ENCODE measurements around the gene NR3C2.

The NR3C2 gene

GRCh38 chr4:148275266-148275665 is 166.9 kb downstream of the NR3C2 start:
- Histone ChIP-seq H3K4me3 (ENCODE audit: low read depth in 1 of 2, low read length in 2 of 2) (no peak overlapping the region), H3K27me3 (ENCODE audit: control insufficient read depth in 1 of 2, insufficient read depth in 2 of 2, low read length in 2 of 2) (no peaks in the 10 kb centered on the region), H3K9me3 (ENCODE audit: low read length) (no peaks in the 10 kb centered on the region), H3K27ac (ENCODE audit: low read depth, low read length) (no peak overlapping the region), H3K4me1 (ENCODE audit: insufficient read depth, low read length) (peaks cover 9% of the 10 kb centered on the region), H3K36me3 (ENCODE audit: insufficient read depth, low read length) (no peaks in the 10 kb centered on the region), H3K9ac (ENCODE audit: low read length) (no peak overlapping the region)

- Histone ChIP-seq H3K4me1 (ENCODE audit: insufficient read depth, low read length) (peaks cover 9% of the 10 kb centered on the region), H3K36me3 (ENCODE audit: insufficient read depth, low read length) (no peaks in the 10 kb centered on the region), H3K4me3 (ENCODE audit: low read depth in 1 of 2, low read length in 2 of 2) (no peak overlapping the region), H3K27me3 (ENCODE audit: control insufficient read depth in 1 of 2, insufficient read depth in 2 of 2, low read length in 2 of 2) (no peaks in the 10 kb centered on the region), H3K9me3 (ENCODE audit: low read length) (no peaks in the 10 kb centered on the region), H3K27ac (ENCODE audit: low read depth, low read length) (no peak overlapping the region), H3K9ac (ENCODE audit: low read length) (no peak overlapping the region)
Observed at GRCh38 chr4:148273501-148273986, 168.7 kb downstream of the NR3C2 start.

- no peak overlapping the region for H3K4me3 ChIP-seq (ENCODE audit: low read depth in 1 of 2, low read length in 2 of 2)
- H3K9me3 ChIP-seq (ENCODE audit: low read length): no peaks in the 10 kb centered on the region
- no peaks in the 10 kb centered on the region for H3K36me3 ChIP-seq (ENCODE audit: insufficient read depth, low read length)
- no peaks in the 10 kb centered on the region for H3K27me3 ChIP-seq (ENCODE audit: control insufficient read depth in 1 of 2, insufficient read depth in 2 of 2, low read length in 2 of 2)
- H3K9ac ChIP-seq (ENCODE audit: low read length): no peak overlapping the region
- H3K27ac ChIP-seq (ENCODE audit: low read depth, low read length): no peak overlapping the region
- peaks cover 9% of the 10 kb centered on the region for H3K4me1 ChIP-seq (ENCODE audit: insufficient read depth, low read length)
Observed at GRCh38 chr4:148271166-148271565, 171.0 kb downstream of the NR3C2 start.

GRCh38 chr4:148270630-148271029 is 171.6 kb downstream of the NR3C2 start:
- H3K27me3 ChIP-seq (ENCODE audit: control insufficient read depth in 1 of 2, insufficient read depth in 2 of 2, low read length in 2 of 2): no peaks in the 10 kb centered on the region
- no peaks in the 10 kb centered on the region for H3K36me3 ChIP-seq (ENCODE audit: insufficient read depth, low read length)
- peaks cover 9% of the 10 kb centered on the region for H3K4me1 ChIP-seq (ENCODE audit: insufficient read depth, low read length)
- H3K9me3 ChIP-seq (ENCODE audit: low read length): no peaks in the 10 kb centered on the region
- H3K9ac ChIP-seq (ENCODE audit: low read length): no peak overlapping the region
- H3K4me3 ChIP-seq (ENCODE audit: low read depth in 1 of 2, low read length in 2 of 2): no peak overlapping the region
- H3K27ac ChIP-seq (ENCODE audit: low read depth, low read length): no peak overlapping the region

- no peaks in the 10 kb centered on the region for H3K27me3 ChIP-seq (ENCODE audit: control insufficient read depth in 1 of 2, insufficient read depth in 2 of 2, low read length in 2 of 2)
- H3K4me1 ChIP-seq (ENCODE audit: insufficient read depth, low read length): peaks cover 5% of the 10 kb centered on the region
- no peak overlapping the region for H3K4me3 ChIP-seq (ENCODE audit: low read depth in 1 of 2, low read length in 2 of 2)
- H3K36me3 ChIP-seq (ENCODE audit: insufficient read depth, low read length): no peaks in the 10 kb centered on the region
- no peaks in the 10 kb centered on the region for H3K9me3 ChIP-seq (ENCODE audit: low read length)
- H3K9ac ChIP-seq (ENCODE audit: low read length): no peak overlapping the region
- H3K27ac ChIP-seq (ENCODE audit: low read depth, low read length): no peak overlapping the region
Observed at GRCh38 chr4:148268835-148269234, 173.4 kb downstream of the NR3C2 start.

- no peaks in the 10 kb centered on the region for H3K27me3 ChIP-seq (ENCODE audit: control insufficient read depth in 1 of 2, insufficient read depth in 2 of 2, low read length in 2 of 2)
- peaks cover 8% of the 10 kb centered on the region for H3K4me1 ChIP-seq (ENCODE audit: insufficient read depth, low read length)
- no peaks in the 10 kb centered on the region for H3K9me3 ChIP-seq (ENCODE audit: low read length)
- no peak overlapping the region for H3K4me3 ChIP-seq (ENCODE audit: low read depth in 1 of 2, low read length in 2 of 2)
- no peak overlapping the region for H3K27ac ChIP-seq (ENCODE audit: low read depth, low read length)
- H3K36me3 ChIP-seq (ENCODE audit: insufficient read depth, low read length): no peaks in the 10 kb centered on the region
- H3K9ac ChIP-seq (ENCODE audit: low read length): no peak overlapping the region
Observed at GRCh38 chr4:148266921-148267320, 175.3 kb downstream of the NR3C2 start.

GRCh38 chr4:148266240-148266639 is 176.0 kb downstream of the NR3C2 start:
- no peaks in the 10 kb centered on the region for H3K9me3 ChIP-seq (ENCODE audit: low read length)
- H3K27ac ChIP-seq (ENCODE audit: low read depth, low read length): no peak overlapping the region
- H3K36me3 ChIP-seq (ENCODE audit: insufficient read depth, low read length): no peaks in the 10 kb centered on the region
- no peak overlapping the region for H3K9ac ChIP-seq (ENCODE audit: low read length)
- H3K4me3 ChIP-seq (ENCODE audit: low read depth in 1 of 2, low read length in 2 of 2): no peak overlapping the region
- H3K4me1 ChIP-seq (ENCODE audit: insufficient read depth, low read length): peaks cover 15% of the 10 kb centered on the region
- H3K27me3 ChIP-seq (ENCODE audit: control insufficient read depth in 1 of 2, insufficient read depth in 2 of 2, low read length in 2 of 2): no peaks in the 10 kb centered on the region

GRCh38 chr4:148265627-148266026 is 176.6 kb downstream of the NR3C2 start:
- no peak overlapping the region for H3K4me3 ChIP-seq (ENCODE audit: low read depth in 1 of 2, low read length in 2 of 2)
- no peaks in the 10 kb centered on the region for H3K36me3 ChIP-seq (ENCODE audit: insufficient read depth, low read length)
- no peaks in the 10 kb centered on the region for H3K9me3 ChIP-seq (ENCODE audit: low read length)
- no peaks in the 10 kb centered on the region for H3K27me3 ChIP-seq (ENCODE audit: control insufficient read depth in 1 of 2, insufficient read depth in 2 of 2, low read length in 2 of 2)
- H3K27ac ChIP-seq (ENCODE audit: low read depth, low read length): no peak overlapping the region
- H3K9ac ChIP-seq (ENCODE audit: low read length): no peak overlapping the region
- peaks cover 15% of the 10 kb centered on the region for H3K4me1 ChIP-seq (ENCODE audit: insufficient read depth, low read length)

GRCh38 chr4:148263802-148264201 is 178.4 kb downstream of the NR3C2 start:
- no peaks in the 10 kb centered on the region for H3K27me3 ChIP-seq (ENCODE audit: control insufficient read depth in 1 of 2, insufficient read depth in 2 of 2, low read length in 2 of 2)
- no peak overlapping the region for H3K4me3 ChIP-seq (ENCODE audit: low read depth in 1 of 2, low read length in 2 of 2)
- H3K4me1 ChIP-seq (ENCODE audit: insufficient read depth, low read length): peaks cover 20% of the 10 kb centered on the region
- H3K36me3 ChIP-seq (ENCODE audit: insufficient read depth, low read length): no peaks in the 10 kb centered on the region
- no peak overlapping the region for H3K27ac ChIP-seq (ENCODE audit: low read depth, low read length)
- H3K9ac ChIP-seq (ENCODE audit: low read length): no peak overlapping the region
- no peaks in the 10 kb centered on the region for H3K9me3 ChIP-seq (ENCODE audit: low read length)

GRCh38 chr4:148263127-148263526 is 179.1 kb downstream of the NR3C2 start:
- Histone ChIP-seq H3K27ac (ENCODE audit: low read depth, low read length) (no peak overlapping the region), H3K4me3 (ENCODE audit: low read depth in 1 of 2, low read length in 2 of 2) (no peak overlapping the region), H3K9ac (ENCODE audit: low read length) (no peak overlapping the region), H3K9me3 (ENCODE audit: low read length) (no peaks in the 10 kb centered on the region), H3K36me3 (ENCODE audit: insufficient read depth, low read length) (no peaks in the 10 kb centered on the region), H3K4me1 (ENCODE audit: insufficient read depth, low read length) (peaks cover 22% of the 10 kb centered on the region), H3K27me3 (ENCODE audit: control insufficient read depth in 1 of 2, insufficient read depth in 2 of 2, low read length in 2 of 2) (no peaks in the 10 kb centered on the region)

GRCh38 chr4:148261848-148262247 is 180.4 kb downstream of the NR3C2 start:
- no peaks in the 10 kb centered on the region for H3K27me3 ChIP-seq (ENCODE audit: control insufficient read depth in 1 of 2, insufficient read depth in 2 of 2, low read length in 2 of 2)
- H3K27ac ChIP-seq (ENCODE audit: low read depth, low read length): no peak overlapping the region
- H3K9me3 ChIP-seq (ENCODE audit: low read length): no peaks in the 10 kb centered on the region
- H3K9ac ChIP-seq (ENCODE audit: low read length): no peak overlapping the region
- H3K4me3 ChIP-seq (ENCODE audit: low read depth in 1 of 2, low read length in 2 of 2): no peak overlapping the region
- no peaks in the 10 kb centered on the region for H3K36me3 ChIP-seq (ENCODE audit: insufficient read depth, low read length)
- H3K4me1 ChIP-seq (ENCODE audit: insufficient read depth, low read length): peaks cover 26% of the 10 kb centered on the region

- H3K36me3 ChIP-seq (ENCODE audit: insufficient read depth, low read length): no peaks in the 10 kb centered on the region
- H3K9me3 ChIP-seq (ENCODE audit: low read length): no peaks in the 10 kb centered on the region
- no peak overlapping the region for H3K9ac ChIP-seq (ENCODE audit: low read length)
- no peak overlapping the region for H3K4me3 ChIP-seq (ENCODE audit: low read depth in 1 of 2, low read length in 2 of 2)
- H3K27me3 ChIP-seq (ENCODE audit: control insufficient read depth in 1 of 2, insufficient read depth in 2 of 2, low read length in 2 of 2): no peaks in the 10 kb centered on the region
- peaks cover 32% of the 10 kb centered on the region for H3K4me1 ChIP-seq (ENCODE audit: insufficient read depth, low read length)
- H3K27ac ChIP-seq (ENCODE audit: low read depth, low read length): no peak overlapping the region
Observed at GRCh38 chr4:148259841-148260240, 182.4 kb downstream of the NR3C2 start.

Measured in muscle layer of colon (tissue), 2 donors.